ENCODE results near the gene ANO6.

DNA sequence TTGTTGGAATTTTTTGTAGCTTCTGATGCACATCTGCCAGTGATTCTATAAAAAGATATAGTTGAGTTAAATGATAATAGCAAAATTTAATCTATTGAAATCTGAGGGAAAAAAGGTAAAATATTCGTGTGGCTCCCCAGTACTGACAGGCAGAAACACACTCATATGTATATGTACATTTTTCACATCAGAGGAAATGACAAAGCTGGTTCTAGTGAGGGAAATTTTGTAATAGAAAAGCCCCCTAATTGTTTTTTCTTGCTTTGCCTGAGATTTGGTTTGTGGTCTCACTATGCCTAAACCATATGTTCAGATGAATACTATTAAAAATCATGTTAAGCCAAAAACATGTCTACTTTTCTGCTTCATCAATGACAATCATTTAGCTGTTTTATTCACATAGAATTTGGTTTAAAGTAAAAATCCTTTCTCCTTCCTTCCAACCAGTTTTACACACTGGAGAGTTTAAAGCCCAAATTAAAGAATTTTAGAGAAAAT is 203.5 kb downstream of the ANO6 start:
- TF ChIP-seq, protein P1, sequence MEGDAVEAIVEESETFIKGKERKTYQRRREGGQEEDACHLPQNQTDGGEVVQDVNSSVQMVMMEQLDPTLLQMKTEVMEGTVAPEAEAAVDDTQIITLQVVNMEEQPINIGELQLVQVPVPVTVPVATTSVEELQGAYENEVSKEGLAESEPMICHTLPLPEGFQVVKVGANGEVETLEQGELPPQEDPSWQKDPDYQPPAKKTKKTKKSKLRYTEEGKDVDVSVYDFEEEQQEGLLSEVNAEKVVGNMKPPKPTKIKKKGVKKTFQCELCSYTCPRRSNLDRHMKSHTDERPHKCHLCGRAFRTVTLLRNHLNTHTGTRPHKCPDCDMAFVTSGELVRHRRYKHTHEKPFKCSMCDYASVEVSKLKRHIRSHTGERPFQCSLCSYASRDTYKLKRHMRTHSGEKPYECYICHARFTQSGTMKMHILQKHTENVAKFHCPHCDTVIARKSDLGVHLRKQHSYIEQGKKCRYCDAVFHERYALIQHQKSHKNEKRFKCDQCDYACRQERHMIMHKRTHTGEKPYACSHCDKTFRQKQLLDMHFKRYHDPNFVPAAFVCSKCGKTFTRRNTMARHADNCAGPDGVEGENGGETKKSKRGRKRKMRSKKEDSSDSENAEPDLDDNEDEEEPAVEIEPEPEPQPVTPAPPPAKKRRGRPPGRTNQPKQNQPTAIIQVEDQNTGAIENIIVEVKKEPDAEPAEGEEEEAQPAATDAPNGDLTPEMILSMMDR (IDR thresholded peaks at IDR 0.05) = no peak
- TF ChIP-seq POLR2A (IDR thresholded peaks at IDR 0.05) = no peak
